Keratinocyte (primary cell): ENCODE results near the gene PTGDR2. TPM values are rescaled to one million over a fixed set of nuclear protein-coding genes. Genes with fewer than 3 reads are reported as not detected.

Source experiments
- DNase-seq: peaks from one replicate; pipeline ENCODE4 v3.0.0-alpha.2; 2011; ENCODE audit warnings: low read depth, missing footprints, low spot score
- FAIRE-seq: peaks from 2 replicates; lab custom pipeline; 2011; peaks lifted over from hg19 to GRCh38; lab: Jason Lieb, UNC
- H2AFZ ChIP-seq: 2 replicates; pipeline ENCODE4 v1.6.0; 2012; ENCODE audit warnings: low read length, control low read depth, inconsistent platforms; ENCODE audit not compliant: control insufficient read depth
- H3K27ac ChIP-seq: 2 replicates; pipeline ENCODE4 v1.5.1; 2011; ENCODE audit warnings: low read length; ENCODE audit not compliant: control insufficient read depth, insufficient read depth
- H3K27me3 ChIP-seq: 3 replicates; pipeline ENCODE4 v1.6.0; 2011; ENCODE audit warnings: low read length; ENCODE audit not compliant: control insufficient read depth, insufficient read depth; ENCODE audit errors: extremely low read depth
- H3K36me3 ChIP-seq, 2 experiments: 2 replicates in 1 of 2; 3 replicates in 1 of 2; pipeline ENCODE4 v1.5.1; 2011; ENCODE audit warnings: low read length in 2 of 2, mild to moderate bottlenecking in 1 of 2; ENCODE audit not compliant: control insufficient read depth in 2 of 2, insufficient read depth in 2 of 2; ENCODE audit errors: extremely low read depth in 1 of 2
- H3K4me1 ChIP-seq: 3 replicates; pipeline ENCODE4 v1.5.1; 2011; ENCODE audit warnings: low read length; ENCODE audit not compliant: control insufficient read depth, insufficient read depth; ENCODE audit errors: extremely low read depth
- H3K4me2 ChIP-seq: 3 replicates; pipeline ENCODE4 v1.6.0; 2011; ENCODE audit warnings: low read depth, low read length; ENCODE audit not compliant: control insufficient read depth, insufficient read depth; ENCODE audit errors: extremely low read depth
- H3K4me3 ChIP-seq, 3 experiments: fragments of 200-600 bp in 1 of 3; sonication (generic) in 1 of 3; 2 replicates in 2 of 3; 3 replicates in 1 of 3; pipeline ENCODE4 v1.5.1; 2011 to 2016; ENCODE audit warnings: low read length in 3 of 3, mild to moderate bottlenecking in 3 of 3, control low read depth in 2 of 3, inconsistent platforms in 1 of 3, low read depth in 1 of 3, mixed read lengths in 1 of 3, mixed run types in 1 of 3, moderate library complexity in 1 of 3; ENCODE audit not compliant: control insufficient read depth in 2 of 3, insufficient read depth in 2 of 3; ENCODE audit errors: extremely low read depth in 1 of 3
- H3K79me2 ChIP-seq: 2 replicates; pipeline ENCODE4 v1.6.0; 2012; ENCODE audit warnings: low read length; ENCODE audit not compliant: control insufficient read depth, insufficient read depth
- H3K9ac ChIP-seq: 3 replicates; pipeline ENCODE4 v1.6.0; 2011; ENCODE audit warnings: low read length; ENCODE audit not compliant: control insufficient read depth, insufficient read depth; ENCODE audit errors: extremely low read depth
- H3K9me1 ChIP-seq: 3 replicates; pipeline ENCODE4 v1.6.0; 2011; ENCODE audit warnings: low read length; ENCODE audit not compliant: control insufficient read depth, insufficient read depth; ENCODE audit errors: extremely low read depth
- H3K9me3 ChIP-seq: 2 replicates; pipeline ENCODE4 v1.5.1; 2012; ENCODE audit warnings: low read depth, low read length; ENCODE audit not compliant: control insufficient read depth
- H4K20me1 ChIP-seq: 3 replicates; pipeline ENCODE4 v1.6.0; 2011; ENCODE audit warnings: low read length; ENCODE audit not compliant: control insufficient read depth, insufficient read depth; ENCODE audit errors: extremely low read depth
- EZH2 ChIP-seq: IDR thresholded peaks from one replicate; pipeline ENCODE4 v1.6.1; 2012; ENCODE audit warnings: inconsistent platforms, mild to moderate bottlenecking, low read length, moderate library complexity
- dilution Hi-C: fragments of 300-500 bp; cut with MboI; formaldehyde crosslinking; loops from one replicate; pipeline ENCODE4 v1.7.0; 2020; ENCODE audit warnings: low sequenced_read_pairs; ENCODE audit not compliant: extremely low pct_ligation_motif_present
- polyA plus RNA-seq, 5 experiments: library from polyadenylated mRNA; depleted of rRNA in 3 of 5; stranded (reverse) in 3 of 5; stranded (forward) in 1 of 5; unstranded in 1 of 5; fragments of >200 nt; gene quantifications; 1 replicate in 1 of 5; 2 replicates in 3 of 5; 3 replicates in 1 of 5; pipeline versions ENCODE4 v1.2.1 to v1.2.3, GENCODE V29; 2011 to 2012; ENCODE audit warnings: missing spikeins in 2 of 5, low read depth in 1 of 5, low replicate concordance in 1 of 5
- TF ChIP-seq, protein P1 (sequence below), 3 experiments: IDR thresholded peaks in 1 of 3; conservative IDR thresholded peaks in 1 of 3; optimal IDR thresholded peaks in 1 of 3; 2 replicates in 2 of 3; 3 replicates in 1 of 3; pipeline versions ENCODE3 to v1.5.1; 2011; ENCODE audit warnings: low read length in 3 of 3, mild to moderate bottlenecking in 3 of 3, moderate library complexity in 2 of 3, control low read depth in 1 of 3, inconsistent platforms in 1 of 3; ENCODE audit not compliant: insufficient read depth in 2 of 3; ENCODE audit errors: extremely low read depth in 1 of 3

Gene PTGDR2
- polyA plus RNA-seq, 1 donor (not counting 4 experiments of a cell fraction or from before 2014, with no cell fraction given), result not detected

DNA sequence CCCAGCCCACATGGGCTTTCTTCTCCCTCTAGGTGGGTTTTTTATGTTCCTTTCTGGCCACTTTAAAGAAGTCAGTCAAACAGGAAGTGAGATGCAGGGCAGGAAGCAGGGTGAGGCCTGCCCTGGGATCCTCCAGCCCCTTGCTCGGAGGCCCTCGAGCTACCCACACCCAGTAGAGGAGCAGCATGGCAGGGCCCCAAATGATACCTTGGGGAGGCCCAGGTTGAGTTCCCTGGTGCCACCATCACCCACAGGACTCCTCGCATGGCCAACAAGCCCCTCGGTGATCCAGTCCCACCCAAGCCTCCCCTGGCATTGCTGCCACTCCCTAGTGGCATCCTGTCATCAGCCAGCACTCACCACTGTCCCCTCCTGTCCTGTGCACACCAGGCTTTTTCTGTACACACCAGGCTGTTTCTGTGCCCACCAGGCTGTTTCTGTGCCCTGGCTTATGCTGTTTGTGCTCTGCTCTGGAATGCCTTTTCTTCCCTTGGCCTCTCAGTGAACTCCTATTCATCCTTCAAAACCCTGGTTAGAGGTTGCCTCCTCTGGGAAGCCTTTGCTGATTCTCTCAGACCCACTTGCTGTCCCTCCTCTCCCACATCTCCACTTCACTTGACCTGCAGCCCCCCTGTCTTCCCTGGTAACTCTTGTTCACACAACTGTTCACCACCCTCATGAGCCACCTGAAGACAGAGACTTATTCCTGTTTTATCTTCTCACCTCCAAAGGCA lies 3.1 kb upstream of the PTGDR2 start:
- FAIRE-seq, result no peak
- no peaks in the 10 kb centered on the region for H3K36me3 ChIP-seq
- H2AFZ ChIP-seq, result no peak overlapping the region
- H3K9me3 ChIP-seq, result no peaks in the 10 kb centered on the region
- no peak for TF ChIP-seq EZH2
- TF ChIP-seq, protein P1, sequence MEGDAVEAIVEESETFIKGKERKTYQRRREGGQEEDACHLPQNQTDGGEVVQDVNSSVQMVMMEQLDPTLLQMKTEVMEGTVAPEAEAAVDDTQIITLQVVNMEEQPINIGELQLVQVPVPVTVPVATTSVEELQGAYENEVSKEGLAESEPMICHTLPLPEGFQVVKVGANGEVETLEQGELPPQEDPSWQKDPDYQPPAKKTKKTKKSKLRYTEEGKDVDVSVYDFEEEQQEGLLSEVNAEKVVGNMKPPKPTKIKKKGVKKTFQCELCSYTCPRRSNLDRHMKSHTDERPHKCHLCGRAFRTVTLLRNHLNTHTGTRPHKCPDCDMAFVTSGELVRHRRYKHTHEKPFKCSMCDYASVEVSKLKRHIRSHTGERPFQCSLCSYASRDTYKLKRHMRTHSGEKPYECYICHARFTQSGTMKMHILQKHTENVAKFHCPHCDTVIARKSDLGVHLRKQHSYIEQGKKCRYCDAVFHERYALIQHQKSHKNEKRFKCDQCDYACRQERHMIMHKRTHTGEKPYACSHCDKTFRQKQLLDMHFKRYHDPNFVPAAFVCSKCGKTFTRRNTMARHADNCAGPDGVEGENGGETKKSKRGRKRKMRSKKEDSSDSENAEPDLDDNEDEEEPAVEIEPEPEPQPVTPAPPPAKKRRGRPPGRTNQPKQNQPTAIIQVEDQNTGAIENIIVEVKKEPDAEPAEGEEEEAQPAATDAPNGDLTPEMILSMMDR (optimal IDR thresholded peaks at IDR 0.05 in 1 of 3, IDR thresholded peaks at IDR 0.05 in 1 of 3, conservative IDR thresholded peaks at IDR 0.05 in 1 of 3; ENCODE audit: extremely low read depth in 1 of 3, insufficient read depth in 2 of 3, low read length in 3 of 3), result no peak
- no peak overlapping the region for H3K4me2 ChIP-seq
- no peak overlapping the region for H3K4me3 ChIP-seq
- H3K79me2 ChIP-seq, result no peaks in the 10 kb centered on the region
- no peaks in the 10 kb centered on the region for H3K9me1 ChIP-seq
- dilution Hi-C loops, result no loop called here
- H3K9ac ChIP-seq, result no peak overlapping the region
- no peak for DNase-seq
- H3K27me3 ChIP-seq, result no peaks in the 10 kb centered on the region
- no peaks in the 10 kb centered on the region for H3K4me1 ChIP-seq
- no peak overlapping the region for H3K27ac ChIP-seq
- no peaks in the 10 kb centered on the region for H4K20me1 ChIP-seq

DNA sequence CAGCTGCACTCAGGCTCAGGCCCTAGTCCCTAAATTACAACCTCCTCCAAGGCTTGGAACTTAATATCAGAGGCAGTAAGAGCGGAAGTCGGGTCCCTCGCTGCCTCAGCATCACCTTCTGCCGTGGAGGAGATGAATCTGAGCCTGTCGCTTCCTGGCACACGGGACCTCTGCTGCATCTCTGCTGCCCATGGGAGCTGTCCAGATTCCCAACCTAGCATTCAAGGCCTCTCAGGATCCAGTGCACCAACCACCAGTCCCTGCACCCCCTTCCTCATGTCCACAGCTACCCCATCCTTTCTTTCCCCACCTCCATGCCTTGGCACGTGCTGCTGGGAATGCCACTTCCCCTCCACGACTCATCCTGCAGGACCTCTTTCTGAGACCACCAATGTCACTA lies 2.5 kb upstream of the PTGDR2 start:
- Histone ChIP-seq H3K4me2 (no peak overlapping the region), H3K9me3 (no peaks in the 10 kb centered on the region), H3K36me3 (no peaks in the 10 kb centered on the region), H3K9me1 (no peaks in the 10 kb centered on the region), H2AFZ (no peak overlapping the region), H3K27me3 (no peaks in the 10 kb centered on the region), H3K27ac (no peak overlapping the region), H3K79me2 (no peaks in the 10 kb centered on the region), H3K4me1 (no peaks in the 10 kb centered on the region), H3K9ac (no peak overlapping the region), H4K20me1 (no peaks in the 10 kb centered on the region), H3K4me3 (no peak overlapping the region)
- TF ChIP-seq, protein P1 (optimal IDR thresholded peaks at IDR 0.05 in 1 of 3, IDR thresholded peaks at IDR 0.05 in 1 of 3, conservative IDR thresholded peaks at IDR 0.05 in 1 of 3; ENCODE audit: extremely low read depth in 1 of 3, insufficient read depth in 2 of 3, low read length in 3 of 3), result no peak
- no peak for TF ChIP-seq EZH2
- dilution Hi-C loops, result no loop called here
- FAIRE-seq (no peak), DNase-seq (no peak)
